ENCODE results near the gene SLC35A2.

SLC35A2 gene

GRCh38 chrX:48933757-48934156 is 22.3 kb upstream of the SLC35A2 start:
- no peak overlapping the region for H3K4me3 ChIP-seq (ENCODE audit: low read depth, low read length)
- DNase-seq (ENCODE audit: low read depth) = no peak

GRCh38 chrX:48927736-48928382 is 16.4 kb upstream of the SLC35A2 start:
- no peak for DNase-seq (ENCODE audit: low read depth)
- no peak overlapping the region for H3K4me3 ChIP-seq (ENCODE audit: low read depth, low read length)

GRCh38 chrX:48927123-48927522 is 15.7 kb upstream of the SLC35A2 start:
- no peak for DNase-seq (ENCODE audit: low read depth)
- no peak overlapping the region for H3K4me3 ChIP-seq (ENCODE audit: low read depth, low read length)

- no peak for DNase-seq (ENCODE audit: low read depth)
- H3K4me3 ChIP-seq (ENCODE audit: low read depth, low read length) = no peak overlapping the region
Measured at GRCh38 chrX:48924270-48924669, 12.8 kb upstream of the SLC35A2 start.

GRCh38 chrX:48923771-48924170 is 12.3 kb upstream of the SLC35A2 start:
- no peak for DNase-seq (ENCODE audit: low read depth)
- no peak overlapping the region for H3K4me3 ChIP-seq (ENCODE audit: low read depth, low read length)

DNA sequence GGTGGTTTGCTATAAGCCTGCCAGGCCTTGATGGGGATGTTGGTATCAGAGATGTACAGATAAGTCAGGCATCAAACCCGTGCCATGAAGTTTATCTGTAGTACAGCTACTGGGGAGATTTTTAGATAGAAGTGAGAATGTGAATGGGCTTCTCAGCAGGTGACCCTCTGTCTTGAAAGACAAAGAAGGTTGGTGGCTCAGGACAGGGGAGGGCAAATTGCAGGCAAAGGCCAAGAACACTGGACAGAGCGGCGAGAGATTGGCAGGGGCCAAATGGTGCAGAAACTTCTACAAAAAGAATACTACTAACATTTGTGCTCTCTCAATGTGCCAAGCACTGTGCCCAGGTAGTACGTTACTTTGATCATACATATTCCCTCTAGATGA is 9.3 kb upstream of the SLC35A2 start:
- DNase-seq (ENCODE audit: low read depth) = no peak
- no peak overlapping the region for H3K4me3 ChIP-seq (ENCODE audit: low read depth, low read length)

- H3K4me3 ChIP-seq (ENCODE audit: low read depth, low read length) = no peak overlapping the region
- DNase-seq (ENCODE audit: low read depth) = no peak
Measured at GRCh38 chrX:48919947-48920717, 8.7 kb upstream of the SLC35A2 start.

- no peak for DNase-seq (ENCODE audit: low read depth)
- H3K4me3 ChIP-seq (ENCODE audit: low read depth, low read length) = peak overlapping the region; percentile 63
Measured at GRCh38 chrX:48919360-48919841, 8.0 kb upstream of the SLC35A2 start.

DNA sequence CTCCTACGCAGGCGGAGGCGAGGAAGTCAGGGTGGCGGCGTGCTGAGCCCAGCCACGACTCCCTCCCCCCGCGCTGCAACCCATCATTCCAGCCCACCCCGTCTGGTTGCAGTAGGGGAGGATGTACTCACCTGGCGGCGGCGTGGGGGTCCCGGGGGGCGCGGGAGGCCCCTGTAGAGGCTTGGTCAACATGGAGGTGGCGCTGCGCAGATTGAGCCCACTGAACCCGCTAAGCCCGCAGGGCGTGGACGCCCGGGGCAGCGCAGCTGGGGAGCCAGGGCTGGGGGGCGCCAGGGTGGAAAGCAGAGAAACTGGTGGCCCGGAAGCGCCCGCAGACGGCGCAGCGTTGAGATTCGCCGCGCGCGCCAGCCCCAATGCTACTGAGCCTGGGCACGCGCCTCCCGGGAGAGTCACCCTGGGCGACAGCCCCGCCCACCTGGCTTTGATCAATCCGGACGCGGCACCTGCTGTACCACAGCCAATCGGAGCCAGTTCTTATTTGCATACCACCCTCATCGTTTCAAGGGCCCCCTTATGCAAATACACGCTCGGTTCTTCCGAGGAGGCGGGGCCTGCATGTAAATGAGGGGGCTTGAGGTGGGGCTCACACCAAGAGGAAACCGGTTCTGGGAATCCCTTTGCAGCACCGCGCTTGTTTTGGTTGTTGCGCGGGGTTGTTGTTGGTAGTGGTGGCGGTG is 7.3 kb upstream of the SLC35A2 start, which contains the start of gene PIM2:
PIM2 (minus strand) TSS at position 382 of the 698 bp plus-strand sequence; CDS start at position 192, 190 bp downstream.
- peak within 1 kb of the TSS; percentile 63 for H3K4me3 ChIP-seq (ENCODE audit: low read depth, low read length)
- DNase-seq (ENCODE audit: low read depth) = peak; percentile 59

DNA sequence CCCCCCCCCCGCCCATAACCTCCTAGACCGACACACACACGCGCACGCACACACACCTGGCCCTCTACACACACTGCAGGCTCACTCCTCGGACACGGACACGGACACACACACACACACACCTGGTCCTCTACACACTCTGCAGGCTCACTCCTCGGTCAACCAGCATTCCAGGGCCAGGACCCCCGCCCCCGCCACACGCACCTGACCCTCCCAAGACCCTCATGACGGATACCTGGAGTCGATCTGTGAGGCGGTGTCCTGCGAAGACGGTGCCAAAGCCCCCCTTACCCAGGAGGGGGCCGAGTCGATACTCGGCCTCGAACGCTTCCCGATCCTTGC is 6.8 kb upstream of the SLC35A2 start:
- no peak for DNase-seq (ENCODE audit: low read depth)
- peak overlapping the region; percentile 63 for H3K4me3 ChIP-seq (ENCODE audit: low read depth, low read length)

DNA sequence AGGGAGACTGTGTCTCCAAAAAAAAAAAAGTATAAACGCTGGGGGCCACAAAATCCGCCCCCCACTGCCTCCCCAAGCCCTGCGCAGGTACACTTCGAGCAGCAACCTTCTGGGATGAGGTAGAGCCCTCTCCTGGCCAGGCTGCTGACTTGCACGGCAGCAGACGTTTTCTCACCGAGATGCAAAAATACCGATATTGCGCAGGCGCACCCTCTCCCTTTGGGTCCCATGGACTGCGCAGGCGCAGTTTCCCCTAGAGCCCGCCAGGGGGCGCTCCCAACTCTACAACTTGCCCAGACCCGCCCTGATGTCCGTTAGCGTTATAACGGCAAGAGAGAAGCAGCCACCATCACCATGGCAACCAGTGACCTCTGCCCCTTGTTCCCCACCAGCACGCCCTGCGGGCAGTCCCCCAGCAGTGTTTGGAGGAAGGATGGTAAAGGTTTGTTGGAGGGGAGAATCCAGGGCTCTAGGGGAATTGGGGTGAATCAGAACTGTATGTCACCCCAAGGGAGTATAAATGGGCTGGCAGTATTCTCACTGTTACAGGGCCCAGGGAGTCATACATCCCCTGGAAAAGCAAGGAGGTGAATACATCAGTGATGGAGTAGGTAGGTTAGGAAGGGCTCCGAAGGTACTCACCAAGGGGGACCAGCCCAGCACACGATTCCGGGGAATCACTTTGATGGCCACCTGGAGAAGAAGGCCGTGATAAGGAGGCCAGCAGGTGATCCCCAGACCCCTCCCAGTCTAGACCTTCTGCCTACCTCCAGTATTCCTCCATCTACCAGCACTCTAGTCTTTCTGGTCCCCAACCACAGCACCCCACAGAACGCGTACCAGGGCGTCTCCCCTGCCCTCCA is 5.9 kb upstream of the SLC35A2 start:
- H3K4me3 ChIP-seq (ENCODE audit: low read depth, low read length) = peak overlapping the region; percentile 63
- DNase-seq (ENCODE audit: low read depth) = peak; percentile 51

DNA sequence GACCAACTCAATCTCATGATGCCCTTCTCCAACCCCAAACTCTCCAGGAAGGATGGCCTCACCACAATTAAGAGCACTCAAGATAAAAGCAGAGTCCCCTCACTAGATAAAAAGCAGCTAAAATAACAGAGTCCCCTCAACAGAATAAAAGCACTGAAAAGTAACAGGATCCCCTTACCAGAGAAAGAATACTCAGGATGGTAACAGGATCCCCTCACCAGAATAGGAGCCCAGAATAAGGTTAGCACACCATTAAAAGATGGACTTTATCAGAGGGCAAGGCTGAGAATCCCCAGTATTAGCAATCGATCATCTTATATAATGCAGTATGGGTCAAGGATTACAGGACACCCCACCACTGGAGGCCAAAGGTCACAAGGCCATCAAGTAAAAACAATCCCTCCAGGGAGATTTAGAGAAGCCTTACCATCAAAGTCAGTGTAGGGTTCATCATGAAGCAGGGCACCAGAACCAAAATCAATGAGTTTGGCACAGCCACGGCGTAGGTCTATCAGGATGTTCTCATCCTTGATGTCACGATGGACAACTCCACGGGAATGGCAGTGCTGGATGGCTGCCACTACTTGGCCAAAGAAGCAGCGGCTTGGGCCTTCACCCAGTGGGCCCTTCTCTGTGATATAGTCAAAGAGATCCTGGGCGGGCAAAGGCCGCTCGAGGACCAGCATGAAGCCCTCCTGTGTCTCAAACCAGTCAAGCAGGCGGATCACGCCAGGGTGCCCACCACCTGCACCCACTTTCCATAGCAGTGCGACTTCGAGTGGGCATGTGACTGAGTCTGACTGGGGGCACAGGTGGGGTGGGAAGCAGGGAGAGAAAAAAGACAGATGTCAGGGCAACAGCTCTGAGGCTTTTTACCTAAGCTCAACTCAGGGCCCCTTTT is 3.4 kb upstream of the SLC35A2 start:
- DNase-seq (ENCODE audit: low read depth) = no peak
- no peak overlapping the region for H3K4me3 ChIP-seq (ENCODE audit: low read depth, low read length)

DNA sequence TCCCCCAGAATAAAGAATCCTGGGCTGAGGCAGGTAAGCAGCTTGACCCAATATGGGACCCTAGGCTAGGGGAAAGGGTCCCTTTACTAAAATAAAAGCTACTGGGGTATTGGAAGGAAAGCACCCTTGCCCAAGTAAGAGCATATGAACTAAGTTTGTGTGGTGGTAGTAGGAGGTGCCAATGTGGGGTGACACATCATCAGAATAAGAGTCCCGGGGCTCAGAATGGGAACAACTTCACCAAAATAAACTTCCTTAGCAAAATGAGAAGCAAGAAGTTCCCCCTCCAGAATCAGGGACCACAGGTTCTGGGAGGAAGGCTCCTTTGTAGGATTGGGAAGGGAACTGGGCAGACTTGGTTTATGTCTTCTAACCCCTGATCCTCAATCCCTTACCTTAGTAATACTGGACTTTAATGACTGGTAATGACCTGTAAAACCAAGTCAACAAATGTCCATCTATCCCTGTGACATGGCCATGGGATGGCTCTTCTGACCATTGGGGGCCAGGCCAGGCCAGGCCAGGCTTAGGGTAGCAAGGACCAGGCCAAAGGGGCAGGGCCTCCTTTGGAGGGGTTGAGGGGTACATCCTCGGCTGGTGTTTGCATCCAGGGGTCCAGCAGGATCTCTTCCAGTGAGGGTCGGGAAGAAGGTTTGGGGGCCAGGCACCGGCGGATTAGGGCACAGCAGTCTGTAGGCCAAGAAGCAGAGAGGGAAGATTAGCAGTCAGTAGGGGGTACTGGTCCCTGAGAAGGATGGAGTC is 2.3 kb upstream of the SLC35A2 start:
- DNase-seq (ENCODE audit: low read depth) = no peak
- H3K4me3 ChIP-seq (ENCODE audit: low read depth, low read length) = no peak overlapping the region

DNA sequence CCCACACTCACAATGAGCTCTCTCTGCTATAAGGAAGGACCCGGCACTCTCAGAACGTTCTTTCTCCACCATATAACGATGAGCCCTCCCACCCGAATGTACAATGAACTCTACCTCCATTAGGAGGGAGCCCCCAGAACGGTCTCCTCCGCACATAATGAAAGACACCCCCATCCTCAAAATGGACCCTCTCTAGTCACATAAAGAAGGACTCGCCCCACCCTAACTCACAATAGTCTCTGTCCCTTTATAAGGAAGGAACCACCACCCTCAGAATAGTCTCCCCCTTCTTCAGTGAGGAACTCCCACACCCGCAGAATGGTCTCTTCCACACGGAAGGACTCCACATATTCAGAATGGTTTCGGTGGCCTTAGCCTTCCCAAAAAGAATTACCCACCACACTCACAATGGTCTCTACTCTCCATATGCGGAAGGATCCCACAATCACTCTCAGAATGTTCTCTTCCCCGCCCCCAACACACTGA is 477 bp downstream of the SLC35A2 start:
- peak overlapping the region; percentile 76 for H3K4me3 ChIP-seq (ENCODE audit: low read depth, low read length)
- DNase-seq (ENCODE audit: low read depth) = no peak

GRCh38 chrX:48909703-48910294 is 1.6 kb downstream of the SLC35A2 start:
- H3K4me3 ChIP-seq (ENCODE audit: low read depth, low read length) = peak overlapping the region; percentile 76

GRCh38 chrX:48908600-48908999 is 2.8 kb downstream of the SLC35A2 start:
- DNase-seq (ENCODE audit: low read depth) = no peak
- no peak overlapping the region for H3K4me3 ChIP-seq (ENCODE audit: low read depth, low read length)

More at GRCh38 chrX:48909703-48910294, 1.6 kb downstream of the SLC35A2 start:
- no peak for DNase-seq (ENCODE audit: low read depth)

DNA sequence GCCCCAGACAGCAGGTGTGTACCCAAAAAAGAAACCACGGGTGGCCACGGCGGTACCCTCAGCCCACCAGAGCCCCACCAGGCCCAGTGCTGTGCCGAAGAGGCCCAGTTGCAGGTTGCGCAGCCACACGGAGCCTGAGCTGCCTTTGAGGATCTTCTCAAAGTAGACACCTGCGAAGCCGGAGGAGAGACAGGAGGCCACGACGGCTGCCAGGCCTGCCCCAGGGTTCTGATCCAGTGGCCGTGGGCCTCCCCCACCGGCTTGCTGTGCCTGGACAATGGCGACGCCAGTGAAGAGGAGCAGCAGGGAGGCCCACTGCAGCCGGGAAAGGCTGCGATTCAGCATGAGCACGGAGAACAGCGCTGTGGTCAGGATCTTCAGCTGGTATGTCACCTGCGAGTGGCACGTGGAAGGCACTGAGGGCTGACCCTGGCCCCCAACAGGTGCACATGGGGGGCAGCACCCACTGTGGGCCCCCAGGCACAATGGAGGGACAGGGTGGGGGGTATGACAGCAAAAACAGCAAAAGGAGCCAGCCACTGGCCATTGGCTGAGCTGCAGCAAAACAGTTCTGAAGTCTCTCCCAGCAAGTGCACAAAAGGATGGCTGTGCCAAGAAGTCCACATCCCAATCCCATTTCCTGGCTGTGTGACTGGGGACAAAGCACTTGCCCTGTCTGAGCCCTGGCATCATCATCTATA is 6.2 kb downstream of the SLC35A2 start:
- no peak overlapping the region for H3K4me3 ChIP-seq (ENCODE audit: low read depth, low read length)
- no peak for DNase-seq (ENCODE audit: low read depth)

All from skeletal muscle cell (primary cell).